Stimulated activated CD4-positive, alpha-beta T cell treated with anti-CD3 and anti-CD28 coated beads, TNF-alpha, amount 100 ng/mL, for 4 hours (primary cell): ENCODE data around the gene SUN1.
"Not testable (repeated sequence)": the region's sequence is repeated elsewhere in the genome, so short reads cannot be mapped to it uniquely, and the experiment has no call there.

Experiments used
- DNase-seq, 3 experiments: peaks; one replicate each; pipeline ENCODE4 v3.0.0-alpha.2; 2020; ENCODE audit warnings: low read depth in 3 of 3

Gene SUN1

GRCh38 chr7:835021-835420, 2.7 kb downstream of the SUN1 start:
- DNase-seq: no peak

- DNase-seq: no peak
Measured at GRCh38 chr7:835485-836401, 3.5 kb downstream of the SUN1 start.

- DNase-seq: no peak
Measured at GRCh38 chr7:836429-836828, 4.2 kb downstream of the SUN1 start.

GRCh38 chr7:837001-837400, 4.7 kb downstream of the SUN1 start:
- DNase-seq: no peak

- no peak for DNase-seq
Measured at GRCh38 chr7:840001-840600, 7.8 kb downstream of the SUN1 start.

GRCh38 chr7:841943-842342, 9.7 kb downstream of the SUN1 start:
- no peak for DNase-seq

- DNase-seq: no peak
Measured at GRCh38 chr7:842431-843031, 10.3 kb downstream of the SUN1 start.

- no peak for DNase-seq
Measured at GRCh38 chr7:843230-843629, 11.0 kb downstream of the SUN1 start.

- no peak for DNase-seq
Measured at GRCh38 chr7:844043-844442, 11.8 kb downstream of the SUN1 start.

GRCh38 chr7:844514-844913, 12.2 kb downstream of the SUN1 start:
- DNase-seq: no peak

- DNase-seq: no peak
Measured at GRCh38 chr7:845091-845490, 12.8 kb downstream of the SUN1 start.

- DNase-seq: no peak
Measured at GRCh38 chr7:845731-846130, 13.5 kb downstream of the SUN1 start.

GRCh38 chr7:846958-847650, 14.8 kb downstream of the SUN1 start:
- not testable (repeated sequence) for DNase-seq

- DNase-seq: not testable (repeated sequence)
Measured at GRCh38 chr7:847728-848127, 15.5 kb downstream of the SUN1 start.

GRCh38 chr7:849145-849544, 16.9 kb downstream of the SUN1 start:
- DNase-seq: no peak

- no peak for DNase-seq
Measured at GRCh38 chr7:849781-850180, 17.5 kb downstream of the SUN1 start.

GRCh38 chr7:851204-851603, 18.9 kb downstream of the SUN1 start:
- DNase-seq: no peak

GRCh38 chr7:853366-854117, 21.3 kb downstream of the SUN1 start:
- no peak for DNase-seq

- DNase-seq: no peak
Measured at GRCh38 chr7:854118-854775, 22.0 kb downstream of the SUN1 start.

- no peak for DNase-seq
Measured at GRCh38 chr7:855686-856369, 23.6 kb downstream of the SUN1 start.
